ENCODE results near the gene VSIG8.

Gene VSIG8

GRCh38 chr1:159847231-159847630 lies 15.2 kb downstream of the VSIG8 start:
- no peak for DNase-seq (ENCODE audit: low read depth, low spot score)
- H3K4me3 ChIP-seq (ENCODE audit: low read length) = no peak overlapping the region
- WGBS (ENCODE audit: insufficient coverage, insufficient read length) = no CpG with 5 or more reads among the region's 4 CpGs
- H3K4me1 ChIP-seq (ENCODE audit: control insufficient read depth, insufficient read depth, low read length) = no peaks in the 10 kb centered on the region
- no peak overlapping the region for H3K27ac ChIP-seq (ENCODE audit: low read length)
- no peaks in the 10 kb centered on the region for H3K36me3 ChIP-seq (ENCODE audit: control insufficient read depth, insufficient read depth, low read length)
- no peaks in the 10 kb centered on the region for H3K27me3 ChIP-seq (ENCODE audit: control insufficient read depth, insufficient read depth, low read length)
- H3K9me3 ChIP-seq (ENCODE audit: control insufficient read depth, insufficient read depth, low read length) = no peaks in the 10 kb centered on the region

GRCh38 chr1:159845751-159846629 lies 16.5 kb downstream of the VSIG8 start:
- H3K27me3 ChIP-seq (ENCODE audit: control insufficient read depth, insufficient read depth, low read length) = no peaks in the 10 kb centered on the region
- no peaks in the 10 kb centered on the region for H3K9me3 ChIP-seq (ENCODE audit: control insufficient read depth, insufficient read depth, low read length)
- no CpG with 5 or more reads among the region's 13 CpGs for WGBS (ENCODE audit: insufficient coverage, insufficient read length)
- H3K4me3 ChIP-seq (ENCODE audit: low read length) = no peak overlapping the region
- DNase-seq (ENCODE audit: low read depth, low spot score) = no peak
- H3K36me3 ChIP-seq (ENCODE audit: control insufficient read depth, insufficient read depth, low read length) = no peaks in the 10 kb centered on the region
- H3K4me1 ChIP-seq (ENCODE audit: control insufficient read depth, insufficient read depth, low read length) = no peaks in the 10 kb centered on the region
- H3K27ac ChIP-seq (ENCODE audit: low read length) = no peak overlapping the region

GRCh38 chr1:159843459-159843858 lies 19.0 kb downstream of the VSIG8 start:
- Histone ChIP-seq H3K9me3 (ENCODE audit: control insufficient read depth, insufficient read depth, low read length) (no peaks in the 10 kb centered on the region), H3K27me3 (ENCODE audit: control insufficient read depth, insufficient read depth, low read length) (no peaks in the 10 kb centered on the region), H3K36me3 (ENCODE audit: control insufficient read depth, insufficient read depth, low read length) (no peaks in the 10 kb centered on the region), H3K27ac (ENCODE audit: low read length) (no peak overlapping the region), H3K4me3 (ENCODE audit: low read length) (no peak overlapping the region), H3K4me1 (ENCODE audit: control insufficient read depth, insufficient read depth, low read length) (no peaks in the 10 kb centered on the region)
- no CpG with 5 or more reads among the region's 4 CpGs for WGBS (ENCODE audit: insufficient coverage, insufficient read length)
- DNase-seq (ENCODE audit: low read depth, low spot score) = no peak

GRCh38 chr1:159841749-159842148 lies 20.7 kb downstream of the VSIG8 start:
- Histone ChIP-seq H3K27ac (ENCODE audit: low read length) (no peak overlapping the region), H3K27me3 (ENCODE audit: control insufficient read depth, insufficient read depth, low read length) (no peaks in the 10 kb centered on the region), H3K4me1 (ENCODE audit: control insufficient read depth, insufficient read depth, low read length) (no peaks in the 10 kb centered on the region), H3K36me3 (ENCODE audit: control insufficient read depth, insufficient read depth, low read length) (no peaks in the 10 kb centered on the region), H3K9me3 (ENCODE audit: control insufficient read depth, insufficient read depth, low read length) (no peaks in the 10 kb centered on the region), H3K4me3 (ENCODE audit: low read length) (no peak overlapping the region)
- DNase-seq (ENCODE audit: low read depth, low spot score) = no peak
- no CpG with 5 or more reads among the region's 2 CpGs for WGBS (ENCODE audit: insufficient coverage, insufficient read length)

GRCh38 chr1:159839116-159839849 lies 23.2 kb downstream of the VSIG8 start:
- no peak for DNase-seq (ENCODE audit: low read depth, low spot score)
- H3K36me3 ChIP-seq (ENCODE audit: control insufficient read depth, insufficient read depth, low read length) = no peaks in the 10 kb centered on the region
- no peaks in the 10 kb centered on the region for H3K27me3 ChIP-seq (ENCODE audit: control insufficient read depth, insufficient read depth, low read length)
- no peak overlapping the region for H3K4me3 ChIP-seq (ENCODE audit: low read length)
- no CpG with 5 or more reads among the region's 5 CpGs for WGBS (ENCODE audit: insufficient coverage, insufficient read length)
- H3K27ac ChIP-seq (ENCODE audit: low read length) = no peak overlapping the region
- no peaks in the 10 kb centered on the region for H3K4me1 ChIP-seq (ENCODE audit: control insufficient read depth, insufficient read depth, low read length)
- no peaks in the 10 kb centered on the region for H3K9me3 ChIP-seq (ENCODE audit: control insufficient read depth, insufficient read depth, low read length)

GRCh38 chr1:159838715-159839114 lies 23.7 kb downstream of the VSIG8 start:
- H3K27ac ChIP-seq (ENCODE audit: low read length) = no peak overlapping the region
- no peak overlapping the region for H3K4me3 ChIP-seq (ENCODE audit: low read length)
- no CpG with 5 or more reads among the region's 1 CpG for WGBS (ENCODE audit: insufficient coverage, insufficient read length)
- no peaks in the 10 kb centered on the region for H3K4me1 ChIP-seq (ENCODE audit: control insufficient read depth, insufficient read depth, low read length)
- H3K36me3 ChIP-seq (ENCODE audit: control insufficient read depth, insufficient read depth, low read length) = no peaks in the 10 kb centered on the region
- no peaks in the 10 kb centered on the region for H3K27me3 ChIP-seq (ENCODE audit: control insufficient read depth, insufficient read depth, low read length)
- no peak for DNase-seq (ENCODE audit: low read depth, low spot score)
- no peaks in the 10 kb centered on the region for H3K9me3 ChIP-seq (ENCODE audit: control insufficient read depth, insufficient read depth, low read length)

- Histone ChIP-seq H3K36me3 (ENCODE audit: control insufficient read depth, insufficient read depth, low read length) (no peaks in the 10 kb centered on the region), H3K9me3 (ENCODE audit: control insufficient read depth, insufficient read depth, low read length) (no peaks in the 10 kb centered on the region), H3K4me3 (ENCODE audit: low read length) (no peak overlapping the region), H3K27ac (ENCODE audit: low read length) (no peak overlapping the region), H3K4me1 (ENCODE audit: control insufficient read depth, insufficient read depth, low read length) (no peaks in the 10 kb centered on the region), H3K27me3 (ENCODE audit: control insufficient read depth, insufficient read depth, low read length) (no peaks in the 10 kb centered on the region)
- WGBS (ENCODE audit: insufficient coverage, insufficient read length) = no CpG with 5 or more reads among the region's 8 CpGs
- DNase-seq (ENCODE audit: low read depth, low spot score) = no peak
These were observed 26.5 kb downstream of the VSIG8 start for GRCh38 chr1:159835862-159836525.

- H3K36me3 ChIP-seq (ENCODE audit: control insufficient read depth, insufficient read depth, low read length) = no peaks in the 10 kb centered on the region
- no peak for DNase-seq (ENCODE audit: low read depth, low spot score)
- no peak overlapping the region for H3K27ac ChIP-seq (ENCODE audit: low read length)
- H3K27me3 ChIP-seq (ENCODE audit: control insufficient read depth, insufficient read depth, low read length) = no peaks in the 10 kb centered on the region
- WGBS (ENCODE audit: insufficient coverage, insufficient read length) = no CpG with 5 or more reads among the region's 3 CpGs
- H3K4me1 ChIP-seq (ENCODE audit: control insufficient read depth, insufficient read depth, low read length) = no peaks in the 10 kb centered on the region
- no peak overlapping the region for H3K4me3 ChIP-seq (ENCODE audit: low read length)
- no peaks in the 10 kb centered on the region for H3K9me3 ChIP-seq (ENCODE audit: control insufficient read depth, insufficient read depth, low read length)
These were observed 27.1 kb downstream of the VSIG8 start for GRCh38 chr1:159835356-159835755.

- WGBS (ENCODE audit: insufficient coverage, insufficient read length) = no CpG with 5 or more reads among the region's 2 CpGs
- H3K27ac ChIP-seq (ENCODE audit: low read length) = no peak overlapping the region
- H3K4me1 ChIP-seq (ENCODE audit: control insufficient read depth, insufficient read depth, low read length) = no peaks in the 10 kb centered on the region
- no peak overlapping the region for H3K4me3 ChIP-seq (ENCODE audit: low read length)
- DNase-seq (ENCODE audit: low read depth, low spot score) = no peak
- H3K27me3 ChIP-seq (ENCODE audit: control insufficient read depth, insufficient read depth, low read length) = no peaks in the 10 kb centered on the region
- no peaks in the 10 kb centered on the region for H3K9me3 ChIP-seq (ENCODE audit: control insufficient read depth, insufficient read depth, low read length)
- H3K36me3 ChIP-seq (ENCODE audit: control insufficient read depth, insufficient read depth, low read length) = no peaks in the 10 kb centered on the region
These were observed 30.1 kb downstream of the VSIG8 start for GRCh38 chr1:159832309-159832708.

- H3K27me3 ChIP-seq (ENCODE audit: control insufficient read depth, insufficient read depth, low read length) = no peaks in the 10 kb centered on the region
These were observed 30.9 kb downstream of the VSIG8 start for GRCh38 chr1:159831412-159832141.

More at GRCh38 chr1:159831412-159832141, 30.9 kb downstream of the VSIG8 start:
- WGBS (ENCODE audit: insufficient coverage, insufficient read length) = no CpG with 5 or more reads among the region's 7 CpGs
- Histone ChIP-seq H3K9me3 (ENCODE audit: control insufficient read depth, insufficient read depth, low read length) (no peaks in the 10 kb centered on the region), H3K36me3 (ENCODE audit: control insufficient read depth, insufficient read depth, low read length) (no peaks in the 10 kb centered on the region), H3K4me3 (ENCODE audit: low read length) (no peak overlapping the region), H3K27ac (ENCODE audit: low read length) (no peak overlapping the region), H3K4me1 (ENCODE audit: control insufficient read depth, insufficient read depth, low read length) (no peaks in the 10 kb centered on the region)
- no peak for DNase-seq (ENCODE audit: low read depth, low spot score)

Data from iPS DF 6.9 (cell line).